GM19372 (cell line): ENCODE measurements around the gene ABCA9.
"Not testable (repeated sequence)": the region's sequence is repeated elsewhere in the genome, so short reads cannot be mapped to it uniquely, and the experiment has no call there.

Source experiments
- ATAC-seq: cut with Tn5 transposase; IDR thresholded peaks from one replicate; pipeline ENCODE4 v1.9.1; 2021; ENCODE audit warnings: mild to moderate bottlenecking, low read depth, moderate library complexity; ENCODE audit not compliant: unreplicated experiment

ABCA9 gene

DNA sequence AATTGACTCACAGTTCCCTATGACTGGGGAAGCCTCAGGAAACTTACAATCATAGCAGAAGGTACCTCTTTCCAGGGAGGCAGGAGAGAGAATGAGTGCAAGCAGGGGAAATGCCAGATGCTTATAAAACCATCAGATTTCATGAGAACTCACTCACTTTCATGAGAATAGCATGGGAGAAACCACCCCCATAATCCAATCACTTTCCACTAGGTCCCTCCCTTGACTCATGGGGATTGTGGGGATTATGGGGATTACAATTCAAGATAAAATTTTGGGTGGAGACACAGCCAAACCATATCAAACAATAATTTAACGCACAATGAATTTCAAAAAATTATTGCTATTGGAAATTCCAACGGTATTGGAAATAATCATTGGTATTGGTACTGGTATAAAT is 15.1 kb downstream of the ABCA9 start:
- no peak for ATAC-seq

DNA sequence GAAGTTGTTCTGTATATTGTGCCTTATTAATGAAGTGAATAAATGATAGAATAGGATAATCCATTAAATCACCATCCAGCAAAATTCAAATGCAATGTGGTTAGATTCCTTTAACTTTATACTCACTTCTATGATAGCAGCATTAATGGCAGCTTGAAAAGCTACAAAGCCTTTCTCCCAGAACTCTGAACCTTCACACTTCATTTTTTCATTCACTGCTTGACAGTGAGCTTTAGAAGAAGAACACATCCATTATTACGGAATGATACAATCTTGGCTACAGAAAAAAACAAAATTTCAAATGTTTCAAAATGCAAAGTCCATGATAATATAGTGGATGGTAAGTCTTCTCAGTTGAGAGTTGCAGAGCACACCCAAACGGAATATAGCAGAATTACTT is 16.4 kb downstream of the ABCA9 start:
- ATAC-seq: no peak

DNA sequence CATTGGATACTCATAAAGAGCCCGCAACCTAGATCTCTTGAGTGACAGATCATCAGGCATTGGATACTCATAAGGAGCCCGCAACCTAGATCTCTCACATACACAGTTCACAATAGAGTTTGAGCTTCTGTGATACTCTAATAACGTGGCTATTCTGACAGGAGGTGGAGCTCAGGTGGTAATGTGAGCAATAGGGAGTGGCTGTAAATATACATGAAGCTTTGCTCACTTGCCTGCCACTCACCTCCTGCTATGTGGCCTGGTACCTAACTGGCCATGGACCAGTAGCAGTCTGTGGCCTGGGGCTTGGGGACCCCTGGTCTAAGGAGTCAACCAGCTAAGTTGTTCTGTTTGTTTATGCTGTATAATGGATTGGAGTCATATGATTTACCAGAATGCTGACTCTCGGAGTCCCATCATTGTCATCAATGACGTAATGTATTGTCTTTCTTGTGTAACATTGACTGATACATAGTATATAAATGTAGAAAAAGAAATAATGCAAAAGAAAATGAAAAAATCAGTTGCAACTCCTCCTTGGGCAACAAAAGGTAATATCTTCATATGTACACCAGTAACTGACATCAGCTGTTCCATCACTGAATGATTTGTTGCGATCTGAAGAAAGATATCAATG is 17.5 kb downstream of the ABCA9 start:
- ATAC-seq: no peak

DNA sequence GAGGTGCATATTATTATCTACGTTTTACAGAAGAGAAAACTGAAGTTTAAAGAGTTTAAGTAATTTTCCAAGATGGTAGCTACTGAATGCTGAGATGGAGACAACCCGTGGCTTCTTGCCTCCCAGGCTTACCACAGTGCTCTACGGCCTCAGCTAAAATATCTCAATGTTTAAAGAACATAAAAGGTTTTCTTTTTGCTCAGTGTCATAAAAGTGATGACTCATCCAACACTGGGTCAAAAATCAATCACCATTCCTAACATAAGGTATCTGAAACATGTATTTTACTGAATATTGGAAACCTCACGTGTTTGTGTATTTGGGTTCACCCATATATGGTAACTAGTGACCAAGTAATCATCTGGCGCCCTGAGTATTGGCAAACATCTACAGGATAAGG is 18.4 kb downstream of the ABCA9 start:
- ATAC-seq: no peak

DNA sequence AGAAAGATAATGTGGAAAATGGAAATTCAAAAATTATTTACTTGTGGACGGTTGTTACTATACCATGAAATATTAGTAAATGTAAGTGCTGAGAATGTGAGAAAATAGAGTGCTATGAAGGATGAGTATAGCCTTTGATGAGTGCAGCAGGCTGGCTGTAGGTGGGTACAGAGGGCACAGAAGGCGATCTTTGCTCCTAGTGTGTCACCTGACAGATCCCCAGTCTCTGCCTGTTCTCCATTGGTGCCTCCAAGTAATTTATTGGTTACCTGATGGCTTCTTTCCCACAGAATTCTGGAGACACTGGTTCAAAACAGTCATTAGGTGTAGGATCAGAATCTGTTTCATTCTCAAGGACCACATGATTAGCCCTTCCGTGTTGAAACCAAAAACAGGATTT is 28.9 kb downstream of the ABCA9 start:
- no peak for ATAC-seq

DNA sequence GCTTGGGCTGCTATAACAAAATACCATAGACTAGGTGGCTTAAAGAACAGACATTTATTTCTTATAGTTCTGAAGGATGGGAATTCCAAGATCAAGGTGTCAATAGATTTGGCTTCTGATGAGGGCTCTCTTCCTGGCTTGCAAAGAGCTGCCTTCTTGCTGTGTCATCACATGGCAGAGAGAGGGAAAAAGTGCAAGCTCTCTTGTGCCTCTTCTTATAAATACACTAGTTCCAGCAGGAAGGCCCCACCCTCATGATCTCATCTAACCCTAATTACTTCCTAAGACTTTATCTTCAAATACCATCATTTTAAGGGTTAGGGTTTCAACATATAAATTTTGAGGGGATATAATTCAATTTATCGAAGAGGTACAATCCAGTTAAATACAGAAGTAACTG is 30.6 kb downstream of the ABCA9 start:
- no peak for ATAC-seq

DNA sequence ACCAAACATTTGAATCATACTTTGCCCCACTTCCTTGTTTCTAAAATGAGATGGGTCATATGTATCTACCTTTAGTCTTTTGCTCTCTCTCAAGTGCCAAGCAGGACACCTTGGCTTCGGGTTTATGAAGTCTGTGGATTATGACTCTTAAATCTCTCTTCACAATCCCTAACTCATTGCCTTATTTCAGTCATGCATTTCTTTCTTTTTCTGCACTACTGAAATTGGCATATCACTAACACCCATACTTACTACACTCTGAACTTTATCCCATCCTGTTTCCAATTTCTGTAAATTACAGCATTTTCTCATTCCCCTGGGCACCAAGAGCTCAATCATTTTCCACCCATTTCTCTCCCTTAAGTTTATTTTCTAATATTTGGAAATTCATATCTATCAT is 42.0 kb downstream of the ABCA9 start:
- ATAC-seq: no peak

DNA sequence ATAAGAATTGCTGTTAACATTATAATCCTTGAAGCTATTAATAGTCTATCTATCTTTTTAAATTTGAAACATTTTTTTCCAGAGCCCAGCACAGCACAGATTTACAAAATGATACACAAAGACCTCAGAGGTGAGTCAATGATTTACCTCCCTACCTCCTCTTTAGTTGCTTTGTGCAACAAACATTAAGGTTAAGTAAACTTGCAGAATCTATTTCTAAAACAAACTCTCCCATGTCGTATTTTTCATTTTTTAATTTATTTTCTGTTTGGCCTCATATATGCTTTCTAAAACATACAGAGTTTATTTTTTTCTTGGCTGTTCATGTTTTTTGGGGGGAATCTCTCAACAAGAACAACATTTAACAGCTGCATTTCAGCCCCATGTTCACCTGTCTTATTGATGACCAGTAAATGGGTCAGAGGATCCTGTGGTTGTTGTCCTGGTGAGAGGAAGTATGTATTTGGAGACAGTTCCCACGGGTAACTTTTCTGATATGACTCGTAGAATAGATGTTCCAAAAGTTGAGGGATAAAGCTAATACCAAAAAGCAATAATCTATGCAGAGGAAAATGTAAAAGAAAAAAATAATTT is 42.6 kb downstream of the ABCA9 start:
- no peak for ATAC-seq

DNA sequence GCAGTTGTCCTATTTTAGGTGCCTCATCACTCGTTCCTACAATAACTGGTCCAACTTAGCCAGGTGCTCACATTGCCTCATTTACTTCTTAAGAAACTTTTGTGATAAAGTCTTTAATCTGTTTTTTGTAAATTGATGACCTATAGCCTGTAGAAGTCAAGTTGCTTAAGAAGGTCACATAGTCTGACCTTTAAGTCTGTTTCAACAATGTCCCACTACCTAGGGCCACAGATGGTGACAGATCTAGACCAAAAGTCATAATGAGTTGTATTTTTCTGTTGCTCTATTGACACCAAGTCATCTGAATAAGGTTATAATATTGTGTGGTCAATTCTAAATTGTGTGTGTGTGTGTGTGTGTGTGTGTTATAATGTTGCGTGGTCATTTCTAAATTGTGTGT is 45.1 kb downstream of the ABCA9 start:
- ATAC-seq: no peak

DNA sequence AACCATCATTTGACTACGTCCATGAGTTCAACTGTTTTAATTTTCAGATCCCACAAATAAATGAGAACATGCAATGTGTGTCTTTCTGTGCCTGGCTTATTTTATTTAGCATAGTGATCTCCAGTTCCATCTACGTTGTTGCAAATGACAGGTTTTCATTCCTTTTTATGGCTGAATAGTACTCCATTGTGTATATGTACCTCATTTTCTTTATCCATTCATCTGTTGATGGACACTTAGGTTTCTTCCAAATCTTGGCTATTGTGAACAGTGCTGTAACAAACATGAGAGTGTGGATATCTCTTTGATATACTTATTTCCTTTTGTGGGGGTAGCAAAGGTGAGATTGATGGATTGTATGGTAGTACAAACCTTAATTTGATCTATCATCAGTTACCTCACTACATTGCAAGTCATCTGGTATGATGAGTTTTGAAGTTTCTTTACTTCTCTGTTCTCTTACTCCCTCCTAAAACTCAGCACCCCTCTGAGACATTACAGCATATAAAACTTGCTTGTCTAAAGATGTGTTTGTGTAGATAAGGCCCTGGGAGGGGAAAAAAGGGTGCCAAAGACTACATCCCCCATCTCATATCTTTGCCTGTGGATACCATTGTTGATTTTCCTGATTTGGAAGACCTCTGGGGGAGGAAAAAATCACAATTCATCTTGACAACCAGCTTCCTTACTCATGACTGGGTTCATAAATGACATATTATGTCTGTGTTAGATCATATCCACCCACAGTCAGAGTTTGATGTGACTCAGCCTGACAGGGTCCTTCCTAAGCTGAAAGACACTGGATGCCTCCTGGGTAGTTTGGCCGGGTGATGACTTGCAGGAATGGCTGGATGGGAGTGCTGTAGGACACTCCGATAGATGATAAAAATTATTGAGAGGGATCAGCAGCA is 47.6 kb downstream of the ABCA9 start:
- no peak for ATAC-seq

DNA sequence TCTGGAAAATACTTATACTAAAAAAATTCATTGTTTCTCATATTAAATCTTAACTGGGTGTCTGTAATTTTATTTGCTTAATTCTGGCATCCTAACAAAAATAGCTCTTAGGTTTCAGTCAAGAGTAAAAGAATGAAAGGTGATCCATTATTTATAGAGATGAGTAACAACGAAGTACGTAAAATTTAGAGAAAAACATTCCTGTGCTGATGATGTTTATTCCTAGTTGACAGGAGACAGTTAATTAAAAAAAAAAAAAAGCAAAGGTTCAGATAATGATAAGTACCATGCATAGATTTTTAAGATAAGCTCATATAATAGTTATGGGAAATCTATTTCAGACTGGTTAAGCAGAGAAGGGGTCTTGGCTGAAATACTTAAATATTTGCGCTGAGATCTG is 50.8 kb downstream of the ABCA9 start:
- no peak for ATAC-seq

DNA sequence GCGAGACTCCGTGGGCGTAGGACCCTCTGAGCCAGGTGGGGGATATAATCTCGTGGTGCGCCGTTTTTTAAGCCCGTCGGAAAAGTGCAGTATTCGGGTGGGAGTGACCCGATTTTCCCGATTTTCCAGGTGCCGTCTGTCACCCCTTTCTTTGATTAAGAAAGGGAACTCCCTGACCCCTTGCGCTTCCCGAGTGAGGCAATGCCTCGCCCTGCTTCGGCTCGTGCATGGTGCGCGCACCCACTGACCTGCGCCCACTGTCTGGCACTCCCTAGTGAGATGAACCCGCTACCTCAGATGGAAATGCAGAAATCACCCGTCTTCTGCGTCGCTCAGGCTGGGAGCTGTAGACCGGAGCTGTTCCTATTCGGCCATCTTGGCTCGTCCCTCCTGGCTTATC is 56.0 kb downstream of the ABCA9 start:
- not testable (repeated sequence) for ATAC-seq

DNA sequence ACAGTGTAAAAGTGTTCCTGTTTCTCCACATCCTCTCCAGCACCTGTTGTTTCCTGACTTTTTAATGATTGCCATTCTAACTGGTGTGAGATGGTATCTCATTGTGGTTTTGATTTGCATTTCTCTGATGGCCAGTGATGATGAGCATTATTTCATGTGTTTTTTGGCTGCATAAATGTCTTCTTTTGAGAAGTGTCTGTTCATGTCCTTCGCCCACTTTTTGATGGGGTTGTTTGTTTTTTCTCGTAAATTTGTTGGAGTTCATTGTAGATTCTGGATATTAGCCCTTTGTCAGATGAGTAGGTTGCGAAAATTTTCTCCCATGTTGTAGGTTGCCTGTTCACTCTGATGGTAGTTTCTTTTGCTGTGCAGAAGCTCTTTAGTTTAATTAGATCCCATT is 61.0 kb downstream of the ABCA9 start:
- ATAC-seq: not testable (repeated sequence)

DNA sequence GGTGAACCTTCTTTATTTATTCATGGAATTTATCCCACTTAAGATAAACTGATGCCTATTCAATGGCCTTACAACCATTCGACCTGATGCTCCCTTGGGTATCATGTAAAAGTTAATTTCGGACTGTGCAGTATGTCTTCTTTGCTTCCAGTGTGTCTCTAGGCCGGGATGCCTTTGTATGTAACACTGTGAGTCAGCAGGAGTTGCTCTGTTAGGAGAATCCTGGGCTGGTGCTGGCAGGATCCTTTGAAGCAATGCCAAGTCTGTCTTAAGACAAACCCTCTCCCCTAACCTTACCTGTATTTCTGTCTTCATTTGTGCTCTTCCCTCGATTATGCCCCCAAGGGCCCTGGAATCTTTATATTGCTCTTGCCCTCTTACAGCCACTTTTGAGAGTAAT is 67.6 kb downstream of the ABCA9 start:
- ATAC-seq: no peak

DNA sequence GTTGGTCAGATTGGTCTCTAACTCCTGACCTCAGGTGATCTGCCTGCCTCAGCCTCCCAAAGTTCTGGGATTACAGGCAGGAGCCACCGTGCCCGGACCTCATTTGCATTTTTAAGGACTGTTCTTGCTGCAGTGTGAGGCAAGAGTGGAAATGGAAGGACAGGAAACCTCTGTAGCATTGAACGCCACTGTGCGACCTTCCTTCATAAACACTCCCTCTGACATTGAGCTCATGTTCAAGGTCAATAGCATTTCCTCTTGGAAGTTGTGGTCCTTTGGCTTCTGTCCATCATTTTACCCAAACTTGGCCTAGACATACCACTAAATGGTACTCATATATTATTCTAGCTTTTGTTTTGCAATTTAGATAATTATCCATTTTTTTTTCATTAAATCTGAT is 72.8 kb downstream of the ABCA9 start:
- no peak for ATAC-seq

DNA sequence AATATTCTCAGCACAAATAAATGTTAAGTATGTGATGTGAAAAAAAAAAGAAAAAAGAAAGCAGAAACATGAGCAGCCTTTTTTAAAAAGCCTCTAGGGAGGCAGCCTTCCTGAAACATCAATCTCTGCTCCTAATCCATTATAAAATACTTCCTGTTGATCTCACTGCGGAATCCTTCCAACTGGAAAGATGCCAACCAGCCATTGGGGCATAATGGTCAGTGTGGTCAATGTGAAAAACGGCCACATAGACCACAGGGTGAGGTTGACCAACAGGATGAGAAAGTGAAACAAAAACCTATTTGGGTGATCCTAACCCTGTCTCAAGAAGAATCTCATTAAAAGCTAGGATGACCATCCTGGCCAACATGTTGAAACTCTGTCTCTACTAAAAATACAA is 79.4 kb downstream of the ABCA9 start:
- peak; percentile 75 for ATAC-seq

DNA sequence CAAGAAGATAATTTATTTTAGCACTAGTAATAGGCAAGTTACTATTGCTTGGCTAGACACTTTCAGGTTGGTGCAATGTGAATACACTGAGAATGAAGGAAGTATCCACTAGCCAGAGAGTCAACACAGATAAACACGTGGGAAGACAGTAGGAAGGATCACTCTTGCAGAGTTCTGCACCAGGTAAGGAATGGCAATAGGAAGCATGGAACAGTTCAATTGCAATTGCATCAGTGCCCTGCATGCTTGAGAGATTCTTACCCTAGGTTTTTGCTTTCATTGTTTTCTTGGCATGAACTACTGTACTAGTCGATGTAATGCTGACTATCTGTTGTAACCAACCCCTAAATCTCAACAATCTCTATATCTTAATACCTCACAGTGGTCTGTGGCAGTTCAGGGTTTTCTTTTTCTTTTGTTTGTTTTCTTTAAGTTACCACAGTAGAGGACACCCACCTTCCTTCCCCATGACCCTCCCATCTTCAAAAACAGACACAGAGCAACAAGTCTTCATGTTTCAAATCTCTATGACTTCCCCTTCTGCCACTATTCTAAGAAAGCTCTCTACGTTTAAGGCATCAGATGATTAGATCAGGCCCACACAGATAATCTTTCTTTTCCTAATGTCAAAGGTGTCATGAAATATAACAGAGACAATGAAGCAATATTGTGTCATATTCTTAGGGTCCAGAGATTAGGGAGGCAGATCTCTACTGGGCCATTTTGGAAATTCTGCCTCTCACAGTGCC is 87.5 kb downstream of the ABCA9 start:
- ATAC-seq: no peak

DNA sequence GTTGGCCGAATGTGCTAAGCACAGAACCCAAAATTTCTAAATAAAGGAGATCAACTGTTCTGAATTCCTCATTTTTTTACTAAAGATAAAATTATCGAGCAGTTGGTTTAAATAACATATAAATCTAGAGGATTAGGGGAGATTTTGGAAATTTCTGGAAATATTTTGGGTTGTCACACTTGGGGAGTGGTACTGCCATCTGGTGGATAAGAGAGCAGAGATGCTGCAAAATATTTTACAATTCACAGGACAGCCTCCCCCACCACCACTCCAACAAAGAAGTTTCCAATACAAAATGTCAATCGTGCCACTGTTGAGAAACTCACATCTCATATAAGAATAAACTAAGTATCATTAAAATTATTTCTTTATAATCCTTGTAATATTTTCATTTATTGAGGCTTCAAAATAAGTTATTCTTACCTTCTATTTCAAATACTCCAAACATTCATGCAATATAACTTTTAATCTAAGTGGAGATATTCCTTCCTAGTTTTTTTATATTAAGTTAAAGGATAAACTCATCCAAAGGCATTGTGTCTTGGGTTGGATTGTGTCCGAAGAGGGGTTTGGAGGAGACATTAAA is 88.5 kb downstream of the ABCA9 start:
- ATAC-seq: no peak

DNA sequence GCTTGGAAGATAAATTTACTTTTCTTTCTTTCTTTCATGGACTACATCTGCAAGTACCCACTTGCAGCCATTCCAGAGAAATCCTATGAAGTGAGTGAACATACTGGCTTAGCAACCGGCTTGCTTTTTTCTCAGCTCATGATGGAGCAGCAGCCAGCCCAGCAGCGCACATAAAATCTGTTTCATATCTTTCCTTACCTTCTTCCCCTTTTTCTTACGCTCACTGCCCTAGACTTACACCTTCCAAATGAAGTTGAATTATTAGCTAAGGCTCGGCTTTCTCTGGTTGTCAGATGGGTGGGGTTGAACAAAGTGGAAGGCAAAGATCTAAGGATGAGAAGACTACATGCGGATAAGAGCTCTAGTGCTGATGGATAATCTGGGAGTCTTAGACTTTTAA is 91.6 kb downstream of the ABCA9 start:
- no peak for ATAC-seq

DNA sequence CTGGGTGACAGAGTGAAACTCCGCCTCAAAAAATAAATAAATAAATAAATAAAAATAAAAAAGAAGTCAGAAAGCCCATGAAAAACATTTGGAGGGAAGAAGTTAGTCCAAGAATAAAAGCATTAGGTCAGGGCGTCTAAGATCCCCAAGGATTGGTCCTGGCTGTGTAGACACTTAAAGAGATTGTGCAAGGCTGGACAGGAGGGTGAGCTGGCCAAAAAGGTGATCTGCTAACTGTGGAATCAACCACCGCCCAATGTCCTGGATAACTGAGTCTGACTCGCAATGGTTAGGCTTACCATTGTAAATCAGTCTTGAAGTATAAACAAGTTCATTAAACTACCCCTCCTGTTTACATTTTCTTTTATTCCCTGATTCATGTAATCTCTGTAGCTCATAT is 96.8 kb downstream of the ABCA9 start:
- no peak for ATAC-seq
